ENCODE results near the gene RNF121.
A peak's percentile ranks its signal among the peaks of the same experiment; 100 is the strongest.

GRCh38 chr11:71927820-71928736, 768 bp upstream of the RNF121 start, which contains the start of gene XNDC1N:
- no peak for TF ChIP-seq CTCF (IDR thresholded peaks at IDR 0.05; ENCODE audit: low read depth, low read length)
- TF ChIP-seq POLR2A (IDR thresholded peaks at IDR 0.05; ENCODE audit: extremely low read depth, insufficient read length) = peak; percentile 74

Data from NB4 (cell line).